GM12892 (cell line): ENCODE measurements around the gene USP9Y.

Source experiments
- DNase-seq: peaks from one replicate; pipeline ENCODE4 v3.0.0; 2011; ENCODE audit not compliant: insufficient read length
- FAIRE-seq: peaks from 2 replicates; lab custom pipeline; 2011; peaks lifted over from hg19 to GRCh38; lab: Jason Lieb, UNC
- POLR2A ChIP-seq: IDR thresholded peaks from 2 replicates; pipeline ENCODE4 v1.6.1; 2011; ENCODE audit warnings: low read depth, low read length, control low read depth
- POLR2AphosphoS5 ChIP-seq: IDR thresholded peaks from 2 replicates; pipeline ENCODE4 v1.6.1; 2011; ENCODE audit warnings: low read depth, low read length, control low read depth
- TAF1 ChIP-seq: IDR thresholded peaks from 2 replicates; pipeline ENCODE4 v1.6.1; 2011; ENCODE audit warnings: low read depth, mild to moderate bottlenecking, control low read depth, low read length, borderline replicate concordance

USP9Y gene

DNA sequence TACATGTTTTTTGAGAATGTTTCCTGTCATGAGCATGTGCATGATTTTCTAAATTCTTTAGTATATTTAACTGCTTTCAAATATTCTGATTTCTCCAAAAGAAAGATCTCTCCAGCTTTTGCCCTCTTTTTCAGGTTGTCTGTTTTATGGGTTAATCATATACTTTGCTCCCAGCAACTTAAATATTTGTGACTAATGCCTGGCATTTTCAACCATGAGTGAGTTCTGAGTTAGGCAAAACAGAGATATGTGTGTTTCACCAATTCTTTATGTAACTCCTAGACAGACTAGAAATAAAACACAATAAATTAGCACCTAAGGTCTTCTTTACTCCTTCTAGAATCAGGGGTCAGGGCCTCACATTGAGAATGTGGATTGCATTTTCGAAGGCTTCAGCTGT lies 107.0 kb downstream of the USP9Y start:
- FAIRE-seq = no peak
- no peak for DNase-seq
- TF ChIP-seq POLR2AphosphoS5 (no peak), POLR2A (no peak), TAF1 (no peak)

DNA sequence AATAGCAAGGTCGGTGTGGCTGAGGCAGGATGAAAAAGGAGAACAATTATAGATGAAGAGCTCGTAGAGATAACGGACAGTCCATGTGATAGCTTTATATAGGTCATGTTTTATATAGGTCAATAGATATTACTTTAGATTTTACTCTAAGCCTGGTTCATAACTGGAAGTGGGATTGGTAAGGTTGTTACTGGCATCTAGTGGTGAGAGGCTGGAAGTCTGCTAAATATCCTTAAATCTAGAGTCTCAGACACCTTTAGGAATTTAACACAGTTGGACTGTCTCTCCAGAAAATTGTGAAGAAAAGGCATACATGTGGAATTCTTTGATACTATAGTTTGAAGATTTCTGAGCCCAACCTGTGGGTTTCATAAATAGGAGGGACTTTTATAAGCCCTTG lies 108.0 kb downstream of the USP9Y start:
- TF ChIP-seq POLR2A = no peak
- TF ChIP-seq POLR2AphosphoS5 = no peak
- TF ChIP-seq TAF1 = no peak
- DNase-seq = no peak
- no peak for FAIRE-seq

DNA sequence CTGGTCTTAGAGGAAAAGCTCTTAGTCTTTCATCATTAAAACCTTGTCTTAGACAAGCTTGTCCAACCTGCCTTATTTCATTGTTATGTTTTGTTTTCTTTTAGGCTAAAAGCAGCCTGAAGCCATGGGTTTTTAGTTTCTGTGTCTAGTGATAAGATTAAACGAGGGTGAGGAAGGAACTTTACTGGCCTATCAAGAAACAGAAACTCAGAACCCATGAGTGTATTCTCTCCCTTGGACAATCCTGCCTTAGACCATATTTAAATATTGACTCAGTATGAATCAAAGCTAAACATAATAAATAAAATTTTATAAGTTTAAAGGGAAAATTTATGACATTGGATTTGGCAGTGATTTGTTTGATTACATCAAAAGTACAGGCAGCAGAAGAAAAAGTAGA lies 122.4 kb downstream of the USP9Y start:
- DNase-seq (no peak), FAIRE-seq (no peak)
- no peak for TF ChIP-seq TAF1
- TF ChIP-seq POLR2A = no peak
- no peak for TF ChIP-seq POLR2AphosphoS5

DNA sequence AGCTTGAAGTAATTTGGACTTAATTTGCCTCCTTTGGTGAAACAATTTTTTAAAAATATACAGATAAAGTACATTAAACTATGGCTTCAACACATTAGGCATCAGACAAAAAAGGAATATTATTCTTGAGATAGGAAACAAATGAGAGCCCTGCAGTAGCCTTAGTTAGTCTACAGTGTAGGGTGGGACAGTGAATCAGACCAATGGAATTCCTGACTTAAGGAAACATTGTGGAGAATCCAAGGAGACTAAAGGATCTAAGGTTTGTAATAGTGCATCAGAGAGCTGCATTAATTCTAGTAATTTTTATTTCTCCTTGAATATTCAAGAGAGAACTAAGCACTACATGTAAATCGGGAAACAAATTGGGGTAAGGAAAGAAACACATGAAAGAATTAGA lies 125.8 kb downstream of the USP9Y start:
- no peak for TF ChIP-seq TAF1
- no peak for TF ChIP-seq POLR2A
- no peak for TF ChIP-seq POLR2AphosphoS5
- no peak for FAIRE-seq
- DNase-seq = no peak

DNA sequence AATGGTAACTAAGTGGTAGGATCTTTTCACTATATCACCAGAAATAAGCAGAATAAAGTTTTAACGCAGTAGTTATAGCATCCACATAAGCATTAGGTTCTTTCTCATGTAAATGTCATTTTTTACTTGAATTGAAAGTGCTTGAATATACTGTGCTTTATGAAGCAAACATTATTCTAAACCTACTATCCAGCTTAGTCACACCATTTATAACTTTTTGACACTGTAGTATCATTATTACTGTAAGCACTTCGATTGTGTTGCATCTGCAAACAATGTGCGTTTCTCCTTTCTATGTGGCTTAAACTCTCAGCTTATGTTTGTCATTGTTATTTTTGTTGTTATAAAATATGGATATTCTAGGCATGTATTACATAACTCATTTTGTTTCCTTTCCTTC lies 132.3 kb downstream of the USP9Y start:
- TF ChIP-seq POLR2A (no peak), TAF1 (no peak), POLR2AphosphoS5 (no peak)
- DNase-seq = no peak
- FAIRE-seq = no peak

DNA sequence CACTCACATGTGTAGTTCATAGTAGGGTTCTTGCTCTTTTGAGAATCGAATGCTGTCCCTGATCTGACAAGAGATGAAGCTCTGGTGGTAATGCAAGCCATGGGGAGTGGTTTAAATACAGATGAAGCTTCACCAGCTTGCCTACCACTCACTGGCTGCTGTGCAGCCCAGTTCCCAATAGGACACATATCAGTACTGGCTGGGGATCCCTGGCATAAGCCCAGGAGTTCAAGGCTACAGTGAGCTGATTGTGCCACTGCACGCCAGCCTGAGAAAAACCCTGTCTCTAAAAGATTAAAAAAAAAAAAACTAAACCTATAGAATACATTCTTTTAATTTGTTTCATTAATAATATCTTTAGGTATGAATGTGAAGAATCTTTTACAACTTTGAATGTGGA lies 136.5 kb downstream of the USP9Y start:
- TF ChIP-seq POLR2A (no peak), POLR2AphosphoS5 (no peak), TAF1 (no peak)
- DNase-seq (no peak), FAIRE-seq (no peak)

DNA sequence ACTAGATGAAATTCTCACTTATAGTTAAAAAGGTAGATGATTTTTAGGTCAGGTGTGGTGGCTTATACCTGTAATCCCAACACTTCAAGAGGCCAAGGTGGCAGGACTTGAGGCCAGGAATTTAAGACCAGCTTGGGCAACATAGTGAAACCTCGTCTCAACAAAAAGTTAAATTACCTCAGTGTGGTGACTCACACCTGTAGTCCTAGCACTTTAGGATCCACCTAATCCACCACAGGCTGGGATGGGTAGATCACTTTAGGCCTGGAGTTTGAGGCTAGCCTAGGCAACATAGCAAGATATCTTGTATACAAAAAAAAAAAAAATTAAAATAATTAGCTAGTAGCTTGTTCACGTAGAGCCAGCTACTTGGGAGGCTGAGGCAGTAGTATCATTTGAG lies 140.3 kb downstream of the USP9Y start:
- FAIRE-seq (no peak), DNase-seq (no peak)
- TF ChIP-seq POLR2AphosphoS5 (no peak), TAF1 (no peak), POLR2A (no peak)

DNA sequence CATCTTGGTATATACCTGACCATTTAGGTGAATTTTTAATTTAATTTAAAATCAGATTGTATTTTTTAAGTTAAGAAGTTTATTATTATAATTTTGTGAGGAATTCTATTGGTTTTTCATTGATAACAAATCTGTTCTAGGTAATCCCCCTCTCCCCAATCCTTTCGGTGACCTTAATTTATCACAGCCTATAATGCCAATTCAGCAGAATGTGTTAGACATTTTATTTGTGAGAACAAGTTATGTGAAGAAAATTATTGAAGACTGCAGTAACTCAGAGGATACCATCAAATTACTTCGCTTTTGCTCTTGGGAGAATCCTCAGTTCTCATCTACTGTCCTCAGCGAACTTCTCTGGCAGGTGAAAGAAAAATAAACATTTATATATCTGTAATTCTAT lies 145.8 kb downstream of the USP9Y start:
- FAIRE-seq (no peak), DNase-seq (no peak)
- TF ChIP-seq TAF1 (no peak), POLR2A (no peak), POLR2AphosphoS5 (no peak)

DNA sequence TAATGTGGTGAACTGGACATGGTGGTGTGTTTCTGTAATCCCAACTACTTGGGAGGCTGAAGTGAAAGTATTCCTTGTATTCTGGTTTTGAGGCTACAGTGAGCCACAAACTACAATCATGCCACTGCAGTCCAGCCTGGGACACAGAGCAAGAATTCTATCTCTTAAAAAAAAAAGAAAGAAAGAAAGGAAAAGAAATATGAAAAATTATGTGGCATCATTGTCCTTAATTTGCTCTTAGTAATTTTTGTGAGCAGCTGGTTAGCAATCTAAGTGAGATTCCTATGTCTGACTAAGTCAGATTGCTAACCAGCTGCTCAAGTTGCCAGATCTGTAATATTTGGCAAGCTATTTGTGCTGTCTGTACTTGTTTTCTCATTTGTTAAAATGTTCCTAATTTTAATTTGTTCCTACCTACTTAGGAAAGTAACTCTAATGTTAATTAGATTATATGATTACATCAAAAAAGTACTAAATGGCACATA lies 154.8 kb downstream of the USP9Y start:
- FAIRE-seq (no peak), DNase-seq (no peak)
- no peak for TF ChIP-seq TAF1
- TF ChIP-seq POLR2A = no peak
- no peak for TF ChIP-seq POLR2AphosphoS5

DNA sequence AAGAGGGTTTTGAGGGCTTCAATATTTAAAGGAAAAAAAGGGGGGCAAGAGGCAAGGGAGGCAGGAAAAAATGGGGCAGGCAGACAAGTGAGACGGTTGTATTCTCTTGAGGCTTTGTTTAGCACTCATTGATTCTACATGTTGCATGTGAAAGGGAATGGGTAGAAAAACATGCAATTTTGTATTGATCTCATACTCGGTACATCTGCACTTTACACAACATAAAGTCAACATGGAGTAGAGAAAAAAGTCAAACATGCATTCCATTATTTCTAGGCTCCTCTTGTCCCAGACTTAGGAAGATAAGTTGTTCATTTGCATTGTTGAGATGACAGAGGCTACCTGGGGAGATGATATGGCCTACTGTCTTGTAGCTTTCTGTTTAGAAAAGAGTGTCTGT lies 166.9 kb downstream of the USP9Y start:
- no peak for TF ChIP-seq POLR2A
- FAIRE-seq (no peak), DNase-seq (no peak)

DNA sequence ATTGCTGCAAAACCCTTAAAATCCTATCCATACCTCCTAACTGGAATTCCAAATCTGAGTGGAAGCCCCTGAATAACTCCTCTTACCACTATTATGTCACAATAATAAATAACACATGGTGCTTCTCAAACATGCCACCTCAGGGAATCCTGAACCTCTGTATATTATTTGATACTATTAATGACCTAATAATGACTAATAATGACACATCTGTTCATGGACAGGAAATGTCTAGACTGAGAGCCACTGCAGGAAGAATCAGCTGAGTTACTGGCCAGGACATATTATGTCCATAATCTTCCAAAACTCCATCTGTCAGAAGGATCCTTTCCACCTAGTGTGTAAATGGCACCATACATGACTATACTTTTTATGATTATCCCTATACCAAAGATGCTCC lies 195.9 kb downstream of the USP9Y start:
- TF ChIP-seq POLR2A (no peak), POLR2AphosphoS5 (no peak), TAF1 (no peak)
- DNase-seq (no peak), FAIRE-seq (no peak)

DNA sequence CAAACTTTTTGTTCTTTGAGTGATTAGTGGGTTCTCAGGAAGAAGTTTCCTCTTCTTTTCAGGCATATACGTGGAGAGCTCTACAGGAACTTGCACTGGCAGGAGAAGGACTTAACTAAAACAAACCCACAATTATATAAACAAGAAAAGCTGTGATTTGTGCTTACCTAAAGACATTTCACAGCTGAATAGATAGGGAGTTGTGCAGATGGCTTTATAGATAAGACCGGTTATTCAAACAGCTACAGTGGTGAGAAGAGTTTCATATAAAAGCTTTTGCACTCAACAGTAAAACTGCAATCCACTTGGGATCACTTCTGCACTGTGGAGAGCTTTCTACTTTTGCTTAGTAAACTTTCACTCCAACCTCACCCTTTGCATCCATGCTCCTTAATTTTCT lies 197.6 kb downstream of the USP9Y start:
- no peak for TF ChIP-seq POLR2AphosphoS5
- TF ChIP-seq TAF1 = no peak
- no peak for TF ChIP-seq POLR2A
- FAIRE-seq = no peak
- DNase-seq = no peak

DNA sequence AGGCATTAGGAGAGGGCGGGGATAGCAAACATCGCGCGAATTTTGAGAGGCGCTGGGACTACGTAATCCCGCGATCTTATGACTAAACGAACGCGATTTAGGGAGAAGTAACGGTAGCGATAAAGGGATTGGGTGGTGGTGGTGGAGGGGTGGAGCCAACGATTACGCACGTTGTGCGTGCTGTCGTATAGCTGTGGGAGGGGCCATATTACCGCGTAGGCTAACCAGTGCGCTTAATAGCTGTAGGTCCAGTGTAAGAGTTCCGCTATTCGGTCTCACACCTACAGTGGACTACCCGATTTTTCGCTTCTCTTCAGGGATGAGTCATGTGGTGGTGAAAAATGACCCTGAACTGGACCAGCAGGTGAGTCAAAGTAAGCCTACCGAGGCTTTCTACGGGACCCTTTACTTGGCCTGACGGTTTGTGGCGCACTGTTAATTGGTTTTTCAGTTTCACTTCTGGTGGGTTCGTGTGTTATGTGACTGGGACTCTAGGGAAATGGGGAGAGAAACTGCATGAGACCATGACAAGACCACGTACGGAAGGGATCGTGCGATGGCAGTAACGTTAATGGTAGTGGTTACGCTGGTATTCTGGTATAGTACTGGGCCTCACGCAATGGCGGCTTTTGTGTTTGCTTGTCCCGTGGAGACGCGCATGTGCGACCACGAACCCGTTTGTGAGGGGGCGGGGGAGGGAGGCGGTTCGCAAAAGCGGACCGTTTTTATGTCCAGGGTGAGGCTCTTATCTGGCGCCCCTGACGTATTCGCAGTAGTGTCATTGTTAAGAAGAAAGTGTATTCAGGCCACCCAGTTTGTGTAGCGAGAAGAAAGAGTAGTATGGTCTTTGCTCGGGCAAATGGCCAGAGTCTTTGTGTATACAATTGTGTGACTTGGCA lies 203.8 kb downstream of the USP9Y start, which contains the start of gene DDX3Y:
TSS of gene DDX3Y (plus strand) at position 251 of the 899 bp plus-strand sequence. CDS start at position 320, 69 bp downstream.
- FAIRE-seq (no peak), DNase-seq (no peak)
- TF ChIP-seq TAF1 = no peak
- no peak for TF ChIP-seq POLR2A
- no peak for TF ChIP-seq POLR2AphosphoS5

DNA sequence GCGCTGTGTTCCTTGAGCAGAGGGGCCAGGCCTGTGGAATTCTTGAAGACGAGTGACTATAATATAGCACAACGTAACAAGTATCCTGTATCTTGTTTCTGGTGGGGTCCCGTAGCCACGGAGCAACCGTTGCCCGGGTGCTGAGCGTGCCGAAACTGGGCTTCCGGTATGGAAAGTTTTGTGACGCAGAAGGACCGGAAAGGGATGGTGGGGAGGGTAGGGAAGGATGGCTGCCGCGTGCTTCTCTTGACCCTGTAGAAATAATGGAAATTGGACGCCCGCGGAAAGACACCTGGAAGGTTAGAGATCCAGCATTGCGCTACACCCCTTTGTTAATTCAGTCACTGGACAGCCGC lies 204.5 kb downstream of the USP9Y start:
- no peak for DNase-seq
- no peak for FAIRE-seq
- TF ChIP-seq POLR2A (no peak), POLR2AphosphoS5 (no peak), TAF1 (no peak)
